ENCODE results near the gene MKRN2OS.

The MKRN2OS gene

GRCh38 chr3:12578742-12579141 is 33.4 kb upstream of the MKRN2OS start:
- TF ChIP-seq FOXP2 (optimal IDR thresholded peaks at IDR 0.05; ENCODE audit: borderline replicate concordance, extremely low read depth, extremely low read length, insufficient read depth) (no peak), TAF1 (IDR thresholded peaks at IDR 0.05; ENCODE audit: borderline replicate concordance, insufficient read depth, low read length) (no peak), POLR2AphosphoS5 (IDR thresholded peaks at IDR 0.05; ENCODE audit: low read depth, low read length) (no peak), SIN3A (IDR thresholded peaks at IDR 0.05; ENCODE audit: borderline replicate concordance, insufficient read depth, low read length) (no peak), REST (IDR thresholded peaks at IDR 0.05; ENCODE audit: insufficient read depth in 1 of 2, low read depth in 2 of 2, low read length in 2 of 2) (no peak)

- TF ChIP-seq TAF1 (IDR thresholded peaks at IDR 0.05; ENCODE audit: borderline replicate concordance, insufficient read depth, low read length) (no peak), REST (IDR thresholded peaks at IDR 0.05; ENCODE audit: insufficient read depth in 1 of 2, low read depth in 2 of 2, low read length in 2 of 2) (no peak), POLR2AphosphoS5 (IDR thresholded peaks at IDR 0.05; ENCODE audit: low read depth, low read length) (no peak), SIN3A (IDR thresholded peaks at IDR 0.05; ENCODE audit: borderline replicate concordance, insufficient read depth, low read length) (no peak)
Measured at GRCh38 chr3:12577379-12577778, 32.1 kb upstream of the MKRN2OS start.

GRCh38 chr3:12574661-12575060 is 29.4 kb upstream of the MKRN2OS start:
- TF ChIP-seq REST (IDR thresholded peaks at IDR 0.05; ENCODE audit: insufficient read depth in 1 of 2, low read depth in 2 of 2, low read length in 2 of 2) (no peak), POLR2AphosphoS5 (IDR thresholded peaks at IDR 0.05; ENCODE audit: low read depth, low read length) (no peak), TAF1 (IDR thresholded peaks at IDR 0.05; ENCODE audit: borderline replicate concordance, insufficient read depth, low read length) (no peak), FOXP2 (optimal IDR thresholded peaks at IDR 0.05; ENCODE audit: borderline replicate concordance, extremely low read depth, extremely low read length, insufficient read depth) (no peak), SIN3A (IDR thresholded peaks at IDR 0.05; ENCODE audit: borderline replicate concordance, insufficient read depth, low read length) (no peak)

- no peak for TF ChIP-seq SIN3A (IDR thresholded peaks at IDR 0.05; ENCODE audit: borderline replicate concordance, insufficient read depth, low read length)
- no peak for TF ChIP-seq TAF1 (IDR thresholded peaks at IDR 0.05; ENCODE audit: borderline replicate concordance, insufficient read depth, low read length)
- TF ChIP-seq POLR2AphosphoS5 (IDR thresholded peaks at IDR 0.05; ENCODE audit: low read depth, low read length) = no peak
- TF ChIP-seq FOXP2 (optimal IDR thresholded peaks at IDR 0.05; ENCODE audit: borderline replicate concordance, extremely low read depth, extremely low read length, insufficient read depth) = no peak
- TF ChIP-seq REST (IDR thresholded peaks at IDR 0.05; ENCODE audit: insufficient read depth in 1 of 2, low read depth in 2 of 2, low read length in 2 of 2) = no peak
Measured at GRCh38 chr3:12574131-12574530, 28.8 kb upstream of the MKRN2OS start.

DNA sequence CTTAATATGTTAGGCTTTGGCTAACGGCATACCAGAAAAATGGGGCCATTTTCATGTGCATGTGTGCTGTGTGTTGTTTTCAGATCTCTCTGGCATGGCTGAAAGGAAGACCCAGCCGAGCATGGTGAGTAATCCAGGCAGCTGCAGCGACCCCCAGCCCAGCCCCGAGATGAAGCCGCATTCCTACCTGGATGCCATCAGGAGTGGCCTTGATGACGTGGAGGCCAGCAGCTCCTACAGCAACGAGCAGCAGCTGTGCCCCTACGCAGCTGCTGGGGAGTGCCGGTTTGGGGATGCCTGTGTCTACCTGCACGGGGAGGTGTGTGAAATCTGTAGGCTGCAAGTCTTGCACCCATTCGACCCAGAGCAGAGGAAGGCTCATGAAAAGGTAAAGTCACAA is 26.7 kb upstream of the MKRN2OS start:
- TF ChIP-seq REST (IDR thresholded peaks at IDR 0.05; ENCODE audit: insufficient read depth in 1 of 2, low read depth in 2 of 2, low read length in 2 of 2) (no peak), FOXP2 (optimal IDR thresholded peaks at IDR 0.05; ENCODE audit: borderline replicate concordance, extremely low read depth, extremely low read length, insufficient read depth) (no peak), POLR2AphosphoS5 (IDR thresholded peaks at IDR 0.05; ENCODE audit: low read depth, low read length) (no peak), SIN3A (IDR thresholded peaks at IDR 0.05; ENCODE audit: borderline replicate concordance, insufficient read depth, low read length) (no peak), TAF1 (IDR thresholded peaks at IDR 0.05; ENCODE audit: borderline replicate concordance, insufficient read depth, low read length) (no peak)

Measured in PFSK-1 (cell line).